Transverse colon (tissue), 4 donors: ENCODE results near the gene NLGN1.

ENCODE experiments used
- EP300 ChIP-seq: sonication (generic); formaldehyde crosslinking; IDR thresholded peaks from one replicate; pipeline ENCODE4 v1.6.1; 2017; ENCODE audit warnings: antibody characterized with exemption, low read depth
- POLR2A ChIP-seq: fragments of 450-650 bp; IDR thresholded peaks from one replicate; pipeline ENCODE4 v1.6.1; 2016; ENCODE audit warnings: antibody characterized with exemption, mild to moderate bottlenecking, moderate library complexity
- POLR2AphosphoS5 ChIP-seq, 3 donors: sonication (generic); formaldehyde crosslinking; IDR thresholded peaks; one replicate each; pipeline ENCODE4 v1.6.1; 2016; ENCODE audit warnings: antibody characterized with exemption in 3 of 3
- TF ChIP-seq, protein P1 (sequence below), 5 experiments: fragments of 200-600 bp in 3 of 5; fragments of 450-650 bp in 2 of 5; sonication (generic) in 3 of 5; IDR thresholded peaks; 1 replicate in 2 of 5; 2 replicates in 3 of 5; pipeline ENCODE4 v1.5.1; 2016 to 2017; ENCODE audit warnings: antibody characterized with exemption in 5 of 5, inconsistent platforms in 3 of 5, mild to moderate bottlenecking in 2 of 5, moderate library complexity in 1 of 5

DNA sequence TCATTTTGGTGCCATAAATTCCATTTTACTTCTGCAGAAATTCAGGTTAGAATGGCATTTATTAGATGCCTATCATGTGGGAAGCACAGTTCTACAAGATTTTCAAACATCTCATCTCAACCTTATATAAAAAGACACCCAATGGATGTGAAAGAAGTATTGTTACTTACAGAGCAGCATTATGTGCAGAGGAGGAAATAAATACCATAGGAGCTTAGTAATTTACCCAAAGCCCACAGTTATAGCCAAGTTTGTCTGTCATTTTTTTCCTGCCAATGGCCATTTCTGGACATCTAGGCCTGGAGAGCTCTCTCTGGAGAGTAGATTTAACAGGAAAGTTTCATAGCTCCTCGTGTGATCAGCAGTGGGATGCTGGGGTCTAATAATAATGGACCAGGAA, 802.2 kb downstream of the NLGN1 start:
- TF ChIP-seq, protein P1, sequence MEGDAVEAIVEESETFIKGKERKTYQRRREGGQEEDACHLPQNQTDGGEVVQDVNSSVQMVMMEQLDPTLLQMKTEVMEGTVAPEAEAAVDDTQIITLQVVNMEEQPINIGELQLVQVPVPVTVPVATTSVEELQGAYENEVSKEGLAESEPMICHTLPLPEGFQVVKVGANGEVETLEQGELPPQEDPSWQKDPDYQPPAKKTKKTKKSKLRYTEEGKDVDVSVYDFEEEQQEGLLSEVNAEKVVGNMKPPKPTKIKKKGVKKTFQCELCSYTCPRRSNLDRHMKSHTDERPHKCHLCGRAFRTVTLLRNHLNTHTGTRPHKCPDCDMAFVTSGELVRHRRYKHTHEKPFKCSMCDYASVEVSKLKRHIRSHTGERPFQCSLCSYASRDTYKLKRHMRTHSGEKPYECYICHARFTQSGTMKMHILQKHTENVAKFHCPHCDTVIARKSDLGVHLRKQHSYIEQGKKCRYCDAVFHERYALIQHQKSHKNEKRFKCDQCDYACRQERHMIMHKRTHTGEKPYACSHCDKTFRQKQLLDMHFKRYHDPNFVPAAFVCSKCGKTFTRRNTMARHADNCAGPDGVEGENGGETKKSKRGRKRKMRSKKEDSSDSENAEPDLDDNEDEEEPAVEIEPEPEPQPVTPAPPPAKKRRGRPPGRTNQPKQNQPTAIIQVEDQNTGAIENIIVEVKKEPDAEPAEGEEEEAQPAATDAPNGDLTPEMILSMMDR (IDR thresholded peaks at IDR 0.05) = no peak
- TF ChIP-seq POLR2AphosphoS5 (IDR thresholded peaks at IDR 0.05) (no peak), POLR2A (no peak), EP300 (no peak)
